GM19023 (cell line): Measurements from ENCODE around the gene KCNQ4.

Experiments
- ATAC-seq: cut with Tn5 transposase; IDR thresholded peaks from one replicate; pipeline ENCODE4 v1.9.1; 2021; ENCODE audit warnings: mild to moderate bottlenecking, moderate library complexity; ENCODE audit not compliant: unreplicated experiment

The KCNQ4 gene

GRCh38 chr1:40776236-40777072 lies 7.1 kb upstream of the KCNQ4 start:
- ATAC-seq = no peak

- no peak for ATAC-seq
Measured at GRCh38 chr1:40777224-40777970, 6.2 kb upstream of the KCNQ4 start.

DNA sequence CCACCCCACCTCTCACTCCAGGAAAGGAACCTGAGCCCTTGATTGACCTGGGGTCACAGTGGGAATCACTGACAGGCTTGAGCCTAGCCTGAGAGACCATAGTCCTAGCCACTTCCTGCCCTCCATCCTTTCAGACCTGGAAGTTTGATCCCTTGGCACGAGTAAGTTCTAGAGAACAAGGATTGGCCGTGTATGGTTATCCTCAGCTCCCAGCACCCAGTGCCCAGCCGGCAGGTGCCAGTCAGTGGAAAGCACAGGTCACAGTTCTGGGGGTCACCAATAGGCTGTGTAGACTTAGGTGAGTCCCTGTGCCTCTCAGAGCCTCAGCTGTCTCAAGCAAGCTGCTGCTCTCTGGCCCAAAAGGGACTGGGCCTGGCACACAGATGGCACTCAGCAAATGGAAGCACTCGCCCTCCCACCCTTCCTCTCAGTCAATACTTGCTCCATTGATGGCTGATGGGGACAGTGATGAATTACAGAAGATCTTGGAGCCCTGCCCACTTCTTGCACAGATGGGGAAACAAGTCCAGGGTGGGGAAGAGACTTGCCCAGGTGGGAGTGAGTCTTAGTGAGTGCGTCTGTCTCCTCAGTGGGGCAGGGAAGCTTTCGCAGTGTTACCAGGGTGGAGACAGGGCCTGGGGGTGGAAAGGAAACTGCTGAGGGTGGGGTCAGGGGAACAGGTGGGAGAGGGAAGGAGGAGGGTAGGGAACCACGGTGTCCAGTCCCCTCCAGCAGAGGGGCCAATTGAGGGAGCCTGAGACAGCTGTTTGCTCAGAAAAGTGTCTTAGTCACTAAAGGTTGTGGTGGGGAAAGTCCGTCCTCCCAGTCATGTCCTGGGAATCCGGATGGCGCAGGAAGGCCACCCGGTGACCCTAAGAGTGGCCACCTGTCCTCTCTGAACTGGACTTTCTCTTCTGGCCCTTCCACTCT lies 2.6 kb upstream of the KCNQ4 start:
- ATAC-seq = no peak

DNA sequence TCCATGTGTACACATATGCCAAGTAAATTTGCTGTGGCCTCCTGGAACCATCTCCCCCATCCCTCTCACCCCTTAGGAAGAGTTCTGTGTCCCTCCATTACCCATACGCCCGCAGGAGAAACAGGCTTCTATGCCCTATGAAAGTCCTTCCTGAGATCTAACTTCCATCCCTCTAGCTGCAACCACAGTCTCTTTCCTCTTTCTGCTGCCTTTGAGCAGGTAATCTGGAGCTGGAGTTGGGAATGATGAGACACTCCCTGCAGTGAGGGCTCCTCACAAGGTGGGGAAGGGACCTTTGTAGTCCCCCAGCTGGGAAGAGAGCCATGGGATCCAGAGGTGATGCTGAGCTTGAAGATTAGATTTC lies 2.0 kb upstream of the KCNQ4 start:
- ATAC-seq = no peak

- ATAC-seq = no peak
Measured at GRCh38 chr1:40782371-40782956, 1.1 kb upstream of the KCNQ4 start.

DNA sequence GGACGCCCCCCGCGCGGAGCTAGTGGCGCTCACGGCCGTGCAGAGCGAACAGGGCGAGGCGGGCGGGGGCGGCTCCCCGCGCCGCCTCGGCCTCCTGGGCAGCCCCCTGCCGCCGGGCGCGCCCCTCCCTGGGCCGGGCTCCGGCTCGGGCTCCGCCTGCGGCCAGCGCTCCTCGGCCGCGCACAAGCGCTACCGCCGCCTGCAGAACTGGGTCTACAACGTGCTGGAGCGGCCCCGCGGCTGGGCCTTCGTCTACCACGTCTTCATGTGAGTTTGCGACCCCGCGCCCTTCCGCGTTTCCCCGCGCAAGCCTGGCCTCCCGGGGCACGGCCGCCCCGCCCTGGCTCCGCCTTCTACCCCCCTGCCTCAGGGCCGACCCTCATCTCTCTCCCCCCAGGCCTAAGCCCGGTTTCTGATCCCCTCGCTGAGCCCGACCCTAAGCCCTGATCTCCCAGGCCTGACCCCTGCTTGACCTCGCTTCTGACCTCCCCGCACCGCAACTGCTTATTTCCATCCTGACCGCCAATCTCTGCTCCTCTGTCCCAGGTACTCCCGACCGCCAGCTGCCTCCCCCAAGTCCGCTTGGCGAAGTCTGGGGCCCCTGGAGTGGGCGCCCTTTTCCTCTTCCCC lies 669 bp downstream of the KCNQ4 start:
- no peak for ATAC-seq

DNA sequence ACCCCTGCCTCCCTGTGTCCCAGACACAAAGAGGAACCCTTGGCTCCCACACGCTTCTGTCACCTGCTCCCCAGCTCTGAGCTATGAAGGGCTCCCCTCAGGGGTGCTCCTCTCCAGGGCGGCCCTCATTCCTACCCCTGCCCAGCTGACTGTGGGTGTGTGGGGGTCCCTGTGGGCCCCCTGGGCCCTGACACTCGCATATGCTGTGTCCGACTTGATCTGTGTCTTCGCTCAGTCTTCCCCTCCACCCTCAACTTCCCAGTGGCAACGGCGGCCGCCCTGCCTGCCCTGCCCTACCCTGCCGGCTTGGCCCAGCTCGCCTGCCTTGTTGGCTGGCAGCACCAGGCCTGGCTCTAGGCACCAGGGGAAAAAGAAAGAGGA lies 1.2 kb downstream of the KCNQ4 start:
- ATAC-seq = no peak

- no peak for ATAC-seq
Measured at GRCh38 chr1:40785446-40785845, 1.9 kb downstream of the KCNQ4 start.

DNA sequence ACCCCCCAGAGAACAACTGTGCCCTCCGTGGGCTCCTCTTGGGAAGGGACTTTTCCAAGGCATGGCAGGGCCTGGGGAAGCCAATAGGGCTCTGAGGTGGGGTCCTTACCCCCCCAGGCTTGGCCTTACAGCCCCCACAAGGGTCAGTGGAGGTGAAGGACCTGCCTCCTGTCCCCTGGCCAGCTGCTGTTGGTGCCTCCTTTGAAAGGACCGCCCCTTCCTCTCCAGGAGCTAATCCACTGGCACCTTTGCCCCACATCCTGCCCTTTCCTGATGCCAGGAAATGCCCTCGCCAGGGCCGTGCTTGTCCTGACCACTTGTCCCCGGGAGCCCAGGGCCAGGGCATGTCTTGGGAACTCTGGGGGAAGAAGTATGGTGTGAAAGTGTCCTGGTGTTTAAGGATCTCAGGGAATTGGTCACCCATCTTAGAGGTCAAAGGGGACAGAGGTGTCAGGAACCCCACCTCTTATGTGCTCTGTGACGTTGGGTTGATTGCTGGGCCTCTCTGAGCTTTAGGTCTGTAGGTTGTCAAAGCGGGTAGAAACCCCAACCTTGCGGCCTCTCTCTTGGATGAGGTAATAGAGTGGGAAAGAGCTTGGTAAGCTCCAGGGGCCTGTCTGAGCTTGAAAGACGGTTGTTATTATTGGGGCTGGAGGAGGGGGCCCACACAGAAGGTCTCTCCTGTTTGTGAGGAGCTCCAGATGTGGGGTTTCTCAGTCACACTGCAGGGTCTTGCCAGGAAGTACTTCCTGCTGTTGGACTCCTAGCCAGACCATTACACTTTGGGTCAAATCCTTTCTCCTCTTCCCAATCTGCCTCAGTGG lies 2.8 kb downstream of the KCNQ4 start:
- no peak for ATAC-seq

DNA sequence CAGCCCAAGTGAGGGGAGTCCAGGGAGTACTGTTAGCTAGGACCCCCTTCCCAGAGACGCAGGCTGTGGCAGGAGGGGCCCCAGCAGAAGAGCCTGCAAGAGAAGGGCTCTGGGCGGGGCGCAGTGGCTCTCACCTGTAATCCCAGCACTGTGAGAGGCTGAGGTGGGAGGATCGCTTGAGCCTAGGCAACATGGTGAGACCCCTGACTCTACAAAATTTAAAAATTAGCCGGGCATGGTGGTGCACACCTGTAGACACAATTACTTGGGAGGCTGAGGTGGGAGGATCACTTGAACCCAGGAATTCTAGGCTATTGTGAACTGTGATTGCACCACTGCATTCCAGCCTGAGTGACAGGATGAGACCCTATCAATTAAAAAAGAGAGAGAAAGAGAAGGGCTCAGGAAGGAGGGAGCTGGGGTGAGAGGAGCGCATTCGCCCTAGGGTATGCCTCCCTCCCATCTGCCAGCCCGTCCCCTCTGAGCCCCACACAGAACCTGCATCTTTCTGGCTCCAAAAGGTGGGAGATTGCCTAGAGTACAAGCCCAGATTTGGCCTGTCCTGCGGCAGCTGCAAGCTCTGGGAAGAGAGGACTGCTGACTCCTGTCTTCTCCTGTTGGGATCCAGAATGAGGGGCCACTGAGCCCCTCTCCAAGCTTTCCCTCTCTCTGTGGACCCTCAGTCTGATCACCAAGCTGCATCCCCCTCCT lies 3.6 kb downstream of the KCNQ4 start:
- ATAC-seq = no peak

GRCh38 chr1:40787737-40788560 lies 4.4 kb downstream of the KCNQ4 start:
- ATAC-seq = no peak

GRCh38 chr1:40788561-40789341 lies 5.2 kb downstream of the KCNQ4 start:
- no peak for ATAC-seq

DNA sequence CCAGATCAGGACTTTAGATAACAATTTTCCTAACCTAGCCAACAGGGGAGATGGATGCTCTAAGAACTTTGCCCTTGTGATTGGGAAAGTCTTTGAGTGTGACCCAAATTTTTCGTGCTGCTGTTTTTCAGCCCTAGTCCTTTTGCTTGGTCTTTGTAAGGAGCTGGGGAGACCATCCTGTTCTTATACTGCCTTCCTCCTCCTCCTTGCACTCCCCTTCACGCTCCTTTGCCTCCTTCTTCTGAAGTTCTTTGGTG lies 5.7 kb downstream of the KCNQ4 start:
- ATAC-seq = no peak

DNA sequence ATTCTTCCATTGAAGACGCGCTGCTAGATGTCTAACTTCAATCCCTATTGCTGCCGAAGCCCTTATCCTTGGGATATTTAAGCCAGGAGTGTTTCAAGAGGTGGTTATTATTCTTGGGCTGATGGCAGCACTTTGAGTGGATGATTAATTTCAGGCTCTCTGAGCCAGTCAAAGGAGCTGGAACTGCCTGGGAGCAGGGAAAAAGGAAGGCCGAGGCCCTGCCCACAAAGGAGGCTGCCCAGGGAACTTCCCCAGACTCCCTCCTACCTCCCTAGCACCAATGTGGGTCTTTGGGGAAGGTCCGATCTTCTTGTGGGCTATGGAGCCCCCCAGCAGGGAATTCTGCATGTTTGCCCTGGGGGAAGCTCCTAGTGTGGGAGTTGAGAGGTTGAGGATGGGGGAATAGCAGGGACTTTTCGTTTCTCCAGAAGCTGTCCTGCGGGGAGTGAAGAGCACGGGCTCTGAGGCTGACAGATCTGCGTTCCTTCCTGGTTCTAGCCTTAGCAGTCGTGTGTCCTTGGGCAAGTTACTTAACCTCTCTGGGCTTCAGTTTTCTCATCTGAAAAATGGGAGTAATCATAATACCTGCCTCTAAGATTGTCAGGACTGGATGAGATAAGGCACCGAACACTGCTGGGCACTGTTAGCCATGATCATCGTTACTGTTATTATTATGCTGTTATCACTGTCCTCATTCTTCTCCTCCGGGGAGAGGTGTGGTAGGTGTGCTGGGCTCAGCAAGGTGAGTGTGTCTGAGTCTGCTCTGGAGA lies 6.3 kb downstream of the KCNQ4 start:
- ATAC-seq = no peak

DNA sequence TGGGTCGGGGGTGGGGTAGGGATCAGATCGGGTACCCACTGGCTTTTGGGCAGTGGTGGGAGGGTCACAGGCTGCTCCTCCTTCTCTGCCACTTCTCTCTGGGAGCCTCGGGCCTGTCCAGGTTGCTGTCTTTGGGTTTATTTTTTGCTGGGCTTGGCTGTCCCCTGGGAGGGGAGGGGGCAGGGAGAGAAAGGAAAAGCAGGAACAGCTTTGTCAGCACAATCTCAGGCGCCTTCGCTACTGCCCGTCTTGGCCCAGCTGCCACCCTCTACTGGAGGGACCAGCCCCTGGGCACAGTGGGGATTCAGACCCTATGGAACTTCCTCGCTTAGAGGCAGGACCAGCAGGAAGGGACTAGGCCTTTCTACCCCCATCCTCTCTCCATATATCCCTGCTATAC lies 8.4 kb downstream of the KCNQ4 start:
- ATAC-seq = no peak

DNA sequence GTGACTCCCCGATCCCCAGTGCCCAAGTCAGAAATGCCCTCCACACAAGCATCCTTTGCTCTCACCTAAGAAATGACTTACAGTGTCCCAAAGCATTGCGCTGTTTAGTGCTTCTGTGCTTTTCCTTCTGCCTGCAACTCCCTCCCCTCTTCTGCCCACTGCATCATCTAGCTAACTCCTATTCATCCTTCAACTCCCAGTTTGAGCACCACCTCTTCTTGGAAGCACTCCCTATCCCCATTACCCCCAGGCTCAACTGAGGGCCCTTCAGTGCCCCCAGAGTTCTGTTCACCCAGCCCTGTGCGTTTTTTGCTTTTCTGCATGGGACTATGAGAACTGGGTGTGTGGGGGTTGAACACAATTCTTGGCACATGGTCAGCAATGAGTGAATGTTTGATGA lies 10.0 kb downstream of the KCNQ4 start:
- ATAC-seq = no peak

- ATAC-seq = no peak
Measured at GRCh38 chr1:40794048-40794447, 10.5 kb downstream of the KCNQ4 start.
